Thyroid gland (tissue), 4 donors: ENCODE results near the gene CEP170.

ENCODE experiments used
- POLR2A ChIP-seq, 2 donors: fragments of 450-650 bp; IDR thresholded peaks; one replicate each; pipeline ENCODE4 v1.6.1; 2017; ENCODE audit warnings: antibody characterized with exemption in 2 of 2, mild to moderate bottlenecking in 2 of 2, moderate library complexity in 1 of 2
- TF ChIP-seq, protein P1 (sequence below), 6 experiments: fragments of 200-600 bp in 3 of 6; fragments of 450-650 bp in 3 of 6; sonication (generic) in 3 of 6; IDR thresholded peaks; one replicate each; pipeline ENCODE4 v1.5.1; 2016 to 2019; ENCODE audit warnings: antibody characterized with exemption in 6 of 6, mild to moderate bottlenecking in 2 of 6, inconsistent platforms in 1 of 6, moderate library complexity in 1 of 6

DNA sequence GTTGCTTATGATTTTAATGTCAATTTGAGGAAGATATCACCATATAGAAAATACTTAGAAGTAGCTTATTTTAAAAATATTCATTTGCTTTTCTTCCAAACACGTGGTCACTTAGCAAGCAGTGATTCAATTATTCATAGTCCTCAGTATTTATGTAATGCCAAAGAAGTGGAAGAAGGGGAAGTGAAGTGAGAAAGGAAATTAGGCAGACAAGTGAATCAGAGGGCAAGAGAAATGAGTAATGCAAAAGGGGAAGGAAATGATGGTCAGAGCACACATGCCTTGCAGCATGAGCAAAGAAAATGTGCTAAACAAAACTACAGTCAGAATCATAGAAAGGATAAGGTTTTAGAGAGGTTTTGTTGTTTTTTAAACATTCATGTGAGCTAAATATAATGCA is 32.6 kb upstream of the CEP170 start:
- TF ChIP-seq, protein P1, sequence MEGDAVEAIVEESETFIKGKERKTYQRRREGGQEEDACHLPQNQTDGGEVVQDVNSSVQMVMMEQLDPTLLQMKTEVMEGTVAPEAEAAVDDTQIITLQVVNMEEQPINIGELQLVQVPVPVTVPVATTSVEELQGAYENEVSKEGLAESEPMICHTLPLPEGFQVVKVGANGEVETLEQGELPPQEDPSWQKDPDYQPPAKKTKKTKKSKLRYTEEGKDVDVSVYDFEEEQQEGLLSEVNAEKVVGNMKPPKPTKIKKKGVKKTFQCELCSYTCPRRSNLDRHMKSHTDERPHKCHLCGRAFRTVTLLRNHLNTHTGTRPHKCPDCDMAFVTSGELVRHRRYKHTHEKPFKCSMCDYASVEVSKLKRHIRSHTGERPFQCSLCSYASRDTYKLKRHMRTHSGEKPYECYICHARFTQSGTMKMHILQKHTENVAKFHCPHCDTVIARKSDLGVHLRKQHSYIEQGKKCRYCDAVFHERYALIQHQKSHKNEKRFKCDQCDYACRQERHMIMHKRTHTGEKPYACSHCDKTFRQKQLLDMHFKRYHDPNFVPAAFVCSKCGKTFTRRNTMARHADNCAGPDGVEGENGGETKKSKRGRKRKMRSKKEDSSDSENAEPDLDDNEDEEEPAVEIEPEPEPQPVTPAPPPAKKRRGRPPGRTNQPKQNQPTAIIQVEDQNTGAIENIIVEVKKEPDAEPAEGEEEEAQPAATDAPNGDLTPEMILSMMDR (IDR thresholded peaks at IDR 0.05): no peak
- TF ChIP-seq POLR2A (IDR thresholded peaks at IDR 0.05): no peak
